Duodenal mucosa (tissue), 2 donors: ENCODE data around the gene RGS21.

Experiments
- H3K27ac ChIP-seq: one replicate; pipeline ENCODE4 v1.7.0; 2013; ENCODE audit warnings: low read depth, low read length
- H3K27me3 ChIP-seq, 2 donors: one replicate each; pipeline ENCODE4 v1.7.0; 2013; ENCODE audit warnings: low read length in 2 of 2, control low read depth in 1 of 2; ENCODE audit not compliant: insufficient read depth in 2 of 2, control insufficient read depth in 1 of 2
- H3K36me3 ChIP-seq, 2 donors: one replicate each; pipeline ENCODE4 v1.7.0; 2013; ENCODE audit warnings: low read length in 2 of 2, control low read depth in 1 of 2; ENCODE audit not compliant: insufficient read depth in 2 of 2, control insufficient read depth in 1 of 2
- H3K4me1 ChIP-seq, 2 donors: one replicate each; pipeline ENCODE4 v1.7.0; 2013; ENCODE audit warnings: low read length in 2 of 2, control low read depth in 1 of 2; ENCODE audit not compliant: insufficient read depth in 2 of 2, control insufficient read depth in 1 of 2
- H3K4me3 ChIP-seq, 2 donors: one replicate each; pipeline ENCODE4 v1.7.0; 2013; ENCODE audit warnings: low read length in 2 of 2, low read depth in 1 of 2
- H3K9ac ChIP-seq, 2 donors: one replicate each; pipeline ENCODE4 v1.7.0; 2013; ENCODE audit warnings: low read length in 2 of 2, low read depth in 1 of 2
- H3K9me3 ChIP-seq, 2 donors: one replicate each; pipeline ENCODE4 v1.7.0; 2013; ENCODE audit warnings: low read length in 2 of 2, control low read depth in 1 of 2; ENCODE audit not compliant: control insufficient read depth in 1 of 2

The RGS21 gene

DNA sequence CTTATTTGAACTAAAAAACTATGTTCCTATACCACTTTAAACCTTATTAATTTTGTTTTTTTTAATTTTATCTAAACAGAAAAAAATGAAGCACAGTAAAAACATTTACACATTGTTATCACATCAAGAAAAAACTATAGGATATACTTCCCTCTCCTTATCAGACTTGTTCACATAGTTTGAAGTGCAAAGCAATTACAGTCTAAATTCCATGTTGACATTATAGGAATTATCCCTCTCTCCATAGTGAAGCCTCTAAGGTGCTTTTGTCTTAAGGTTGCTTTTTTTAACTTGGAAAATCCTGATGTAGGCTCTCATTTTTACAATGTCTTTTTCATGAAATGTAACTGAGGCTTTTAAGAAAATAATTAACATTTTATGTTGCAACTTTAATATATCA is 85.8 kb downstream of the RGS21 start:
- Histone ChIP-seq H3K36me3 (no peaks in the 10 kb centered on the region), H3K27me3 (no peaks in the 10 kb centered on the region), H3K27ac (no peak overlapping the region), H3K9me3 (no peaks in the 10 kb centered on the region), H3K4me1 (peaks cover 7 to 15% of the 10 kb centered on the region in 2 donors), H3K4me3 (no peak overlapping the region), H3K9ac (no peak overlapping the region)

- Histone ChIP-seq H3K9me3 (no peaks in the 10 kb centered on the region), H3K36me3 (no peaks in the 10 kb centered on the region), H3K27me3 (no peaks in the 10 kb centered on the region), H3K4me3 (no peak overlapping the region), H3K9ac (no peak overlapping the region), H3K27ac (no peak overlapping the region), H3K4me1 (peaks cover under 1 to 7% of the 10 kb centered on the region in 2 donors)
Measured at GRCh38 chr1:192407206-192407605, 90.4 kb downstream of the RGS21 start.
